Fibroblast of skin of right biceps (primary cell): Measurements from ENCODE around the gene RAET1G.
"Not testable (repeated sequence)": the region's sequence is repeated elsewhere in the genome, so short reads cannot be mapped to it uniquely, and the experiment has no call there.

Experiments used
- DNase-seq: peaks from one replicate; pipeline ENCODE4 v3.0.0-alpha.2; 2013

The RAET1G gene

GRCh38 chr6:149953390-149953789 lies 30.5 kb upstream of the RAET1G start:
- not testable (repeated sequence) for DNase-seq

GRCh38 chr6:149951626-149952025 lies 28.7 kb upstream of the RAET1G start:
- DNase-seq, result no peak

GRCh38 chr6:149951096-149951495 lies 28.2 kb upstream of the RAET1G start:
- no peak for DNase-seq

DNA sequence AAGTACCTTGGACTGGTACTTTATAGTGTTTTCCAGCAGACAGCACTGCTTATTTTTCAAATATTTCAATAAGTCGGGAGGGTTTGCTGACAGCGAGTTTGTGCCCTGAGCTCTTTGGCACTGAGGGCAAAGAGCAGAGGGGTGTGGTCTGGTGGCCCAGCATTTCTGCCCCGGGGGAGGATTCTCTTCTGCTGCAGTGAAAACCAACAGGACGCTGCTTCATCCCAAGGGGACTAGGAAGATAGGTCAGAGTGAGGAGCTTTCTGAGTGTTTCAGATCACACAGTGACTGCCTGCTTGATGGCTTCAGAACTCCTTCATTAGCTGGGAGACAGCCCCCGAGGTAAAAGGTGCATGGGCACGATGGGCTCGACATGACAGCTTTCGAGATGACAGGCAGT lies 27.5 kb upstream of the RAET1G start:
- no peak for DNase-seq

GRCh38 chr6:149948616-149949015 lies 25.7 kb upstream of the RAET1G start:
- DNase-seq, result no peak

- no peak for DNase-seq
Observed at GRCh38 chr6:149948011-149948410, 25.1 kb upstream of the RAET1G start.

GRCh38 chr6:149947533-149947932 lies 24.6 kb upstream of the RAET1G start:
- DNase-seq, result not testable (repeated sequence)

DNA sequence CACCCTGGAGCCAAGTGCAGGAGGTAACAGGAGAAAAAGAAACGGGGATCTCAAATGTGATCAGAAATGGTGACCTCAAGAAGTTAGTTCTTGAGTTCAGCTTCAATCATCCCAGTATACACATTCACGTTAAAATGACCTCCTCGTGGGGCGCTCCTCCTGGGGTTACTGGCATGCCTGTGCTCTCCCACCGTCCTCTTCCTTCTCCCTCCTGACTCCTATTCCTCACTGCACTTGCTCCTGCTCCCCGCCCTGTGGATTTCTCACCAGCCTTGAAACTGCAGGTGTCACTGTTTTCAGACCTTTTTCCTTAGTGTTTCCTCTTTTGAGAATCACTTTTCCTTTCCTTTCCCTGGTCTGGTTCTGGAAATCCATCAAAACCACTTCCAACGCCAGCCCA lies 23.7 kb upstream of the RAET1G start:
- DNase-seq, result not testable (repeated sequence)

DNA sequence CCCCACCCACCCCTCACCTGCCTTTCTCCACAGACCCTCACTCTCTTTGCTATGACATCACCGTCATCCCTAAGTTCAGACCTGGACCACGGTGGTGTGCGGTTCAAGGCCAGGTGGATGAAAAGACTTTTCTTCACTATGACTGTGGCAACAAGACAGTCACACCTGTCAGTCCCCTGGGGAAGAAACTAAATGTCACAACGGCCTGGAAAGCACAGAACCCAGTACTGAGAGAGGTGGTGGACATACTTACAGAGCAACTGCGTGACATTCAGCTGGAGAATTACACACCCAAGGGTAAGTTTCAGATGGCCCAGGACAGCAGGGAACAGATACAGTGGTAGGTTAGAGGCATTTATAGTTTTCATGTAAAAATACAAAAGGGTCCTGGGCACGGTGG lies 22.4 kb upstream of the RAET1G start:
- DNase-seq, result not testable (repeated sequence)

DNA sequence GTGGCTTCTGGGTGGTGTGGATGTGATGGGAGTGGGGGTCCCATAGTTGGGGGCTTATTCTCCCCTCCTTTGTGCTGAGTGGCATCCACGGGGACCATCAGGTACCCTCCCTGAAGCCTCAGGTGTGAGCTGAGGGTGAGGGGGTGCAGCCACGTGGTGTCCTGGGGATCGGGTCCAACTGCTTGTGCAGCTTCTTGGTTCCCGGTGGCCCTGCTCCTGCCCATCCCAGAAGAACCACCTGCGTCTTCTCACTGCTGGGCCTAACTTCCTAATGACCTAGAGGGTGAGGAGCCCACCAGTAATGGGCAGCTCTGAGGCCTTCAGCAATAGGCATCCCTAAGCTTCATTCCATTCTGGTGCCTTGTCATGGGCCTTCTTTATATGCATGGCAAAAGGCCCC lies 20.4 kb upstream of the RAET1G start:
- not testable (repeated sequence) for DNase-seq

DNA sequence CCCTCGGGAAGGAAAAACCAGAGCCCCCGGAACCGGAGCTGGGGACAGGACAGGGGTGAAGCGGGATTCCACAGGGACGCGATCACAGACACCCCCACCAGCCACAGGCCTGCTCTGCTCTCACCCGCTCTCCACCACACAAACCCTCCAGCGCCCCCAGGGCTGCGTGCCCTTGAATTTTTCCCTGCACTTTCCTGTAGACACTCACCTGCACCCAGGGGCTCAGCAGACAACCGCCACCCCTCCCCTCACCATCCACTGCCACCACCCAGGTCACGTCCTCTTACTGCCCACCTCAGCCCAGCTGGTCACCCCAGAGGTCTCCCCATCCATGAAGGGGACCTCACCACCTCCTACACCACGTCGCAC lies 19.5 kb upstream of the RAET1G start:
- no peak for DNase-seq

DNA sequence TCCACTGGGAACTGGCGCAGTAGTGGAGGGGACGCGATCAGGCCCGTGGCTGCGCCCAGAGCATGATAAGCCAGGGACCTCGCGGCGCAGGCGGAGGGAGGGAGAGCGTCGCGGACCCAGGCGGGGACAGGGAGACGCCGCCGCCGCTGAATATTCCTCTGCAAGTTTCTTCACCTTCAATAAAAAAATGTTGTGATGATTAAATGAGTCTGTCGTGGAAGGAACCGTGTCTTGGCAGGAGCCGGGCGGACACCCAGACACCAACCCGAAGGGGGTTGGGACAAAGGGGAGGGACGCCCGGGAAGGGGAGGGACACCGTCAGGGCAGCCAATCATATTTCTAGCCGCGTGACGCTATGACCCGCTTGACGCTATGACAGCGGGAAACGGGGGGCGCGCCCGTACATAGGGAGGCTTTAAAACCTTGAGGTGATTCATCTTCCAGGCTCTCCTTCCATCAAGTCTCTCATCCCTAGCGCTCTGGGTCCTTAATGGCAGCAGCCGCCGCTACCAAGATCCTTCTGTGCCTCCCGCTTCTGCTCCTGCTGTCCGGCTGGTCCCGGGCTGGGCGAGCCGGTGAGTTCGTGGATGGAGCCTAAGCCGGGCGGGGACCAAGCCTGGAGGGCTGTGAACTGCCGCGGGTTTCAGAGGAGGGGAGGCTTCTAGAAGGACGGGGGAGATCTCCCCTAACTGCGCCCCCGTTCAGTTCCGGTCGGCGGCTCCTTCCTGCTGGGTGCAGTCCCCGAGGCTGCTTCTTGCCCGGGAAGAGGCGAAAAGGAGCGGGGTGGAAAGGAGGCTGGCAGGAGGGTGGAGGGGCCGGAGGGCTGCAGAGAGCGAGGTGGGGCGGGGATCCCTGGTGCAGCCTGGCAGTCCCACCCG lies 18.9 kb upstream of the RAET1G start, which contains the start of gene ULBP2:
ULBP2 (plus strand) TSS at position 432 of the 878 bp plus-strand sequence; CDS start at position 491, 59 bp downstream.
- DNase-seq, result peak; percentile 98

- no peak for DNase-seq
Observed at GRCh38 chr6:149940672-149940982, 17.7 kb upstream of the RAET1G start.

DNA sequence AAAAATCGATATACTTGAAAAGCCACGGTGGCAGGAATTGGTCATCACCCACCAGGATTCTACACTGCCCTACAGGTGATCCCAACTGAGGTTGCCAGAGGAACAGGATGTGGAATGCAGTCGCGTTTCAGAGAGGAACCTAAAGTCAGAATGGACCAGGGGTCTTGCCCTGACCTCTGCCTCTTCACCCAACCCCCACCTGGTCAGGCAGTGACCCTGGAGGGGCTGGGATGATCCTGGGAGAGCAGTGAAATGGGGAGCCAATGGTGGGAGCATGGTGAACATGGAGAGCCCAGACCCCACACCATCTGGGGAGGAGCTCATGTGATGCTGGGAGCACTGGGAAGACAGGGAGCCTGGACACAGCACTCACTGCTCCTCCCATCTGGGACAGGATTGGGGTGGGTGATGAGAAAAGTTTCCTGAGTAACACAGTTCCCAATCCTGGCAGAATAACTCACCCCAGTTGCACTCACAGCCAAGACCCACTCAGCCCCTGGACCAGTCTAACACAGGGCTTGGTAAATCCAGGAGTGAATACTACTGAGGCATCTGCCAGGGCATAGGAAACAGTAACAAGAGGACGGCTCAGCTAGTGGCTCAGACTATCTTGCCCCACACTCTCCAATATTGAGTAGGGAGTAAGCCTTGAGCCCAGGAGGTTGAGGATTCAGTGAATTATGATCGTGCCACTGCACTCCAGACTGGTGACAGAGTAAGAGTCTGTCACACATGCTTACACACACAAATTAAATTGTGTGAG lies 17.2 kb upstream of the RAET1G start:
- DNase-seq, result no peak

DNA sequence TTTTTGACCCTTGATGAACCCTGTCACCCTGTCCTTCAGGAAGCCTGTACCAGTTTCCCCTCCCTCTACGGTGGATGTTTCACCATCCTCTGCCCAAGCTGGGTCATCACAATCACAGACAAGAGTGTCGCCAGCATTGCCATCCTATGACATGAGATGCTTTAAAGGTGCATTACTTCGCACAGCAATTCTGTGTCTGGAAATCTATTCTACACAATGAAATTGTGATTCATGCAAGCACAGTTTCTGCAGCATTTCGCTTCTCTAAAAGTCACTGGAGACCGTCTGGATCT lies 16.4 kb upstream of the RAET1G start:
- no peak for DNase-seq

DNA sequence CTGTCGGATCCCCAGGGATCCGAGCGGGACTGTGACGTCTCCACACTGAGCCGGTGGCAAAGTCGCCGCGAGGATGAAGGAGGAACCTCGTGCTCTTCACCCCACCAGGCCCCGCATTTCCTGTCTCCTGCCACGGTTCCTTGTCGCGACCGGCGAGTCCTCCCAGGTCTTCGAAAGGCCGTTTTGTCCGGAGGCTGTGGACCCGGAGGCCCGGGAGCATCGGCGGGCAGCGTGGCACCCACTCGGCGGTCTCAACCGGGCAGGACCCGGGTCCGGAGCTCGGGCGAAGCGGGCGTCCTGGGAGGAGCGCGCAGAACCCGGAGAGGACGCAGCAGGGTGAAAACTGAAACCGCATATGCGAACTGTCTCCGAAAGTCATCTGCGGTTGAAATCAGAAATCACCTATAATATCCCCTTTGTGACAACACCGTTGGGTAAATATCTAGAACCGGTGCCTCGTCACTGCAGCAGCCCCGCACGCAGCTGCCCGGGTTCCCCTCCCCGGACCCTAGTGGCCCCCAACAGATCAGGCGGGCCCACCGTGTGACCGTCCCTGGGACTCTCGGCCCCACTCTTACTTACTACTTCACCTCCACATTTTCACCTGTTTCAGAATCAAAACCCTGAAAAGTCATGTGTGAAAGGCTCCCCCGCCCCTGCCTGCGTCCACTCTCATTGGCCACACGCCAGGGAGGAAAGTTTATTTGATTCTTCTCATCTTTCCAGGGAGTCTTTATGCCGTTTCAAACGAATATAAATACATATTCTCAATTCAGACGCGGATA lies 15.8 kb upstream of the RAET1G start:
- no peak for DNase-seq

- not testable (repeated sequence) for DNase-seq
Observed at GRCh38 chr6:149938013-149938570, 15.2 kb upstream of the RAET1G start.

DNA sequence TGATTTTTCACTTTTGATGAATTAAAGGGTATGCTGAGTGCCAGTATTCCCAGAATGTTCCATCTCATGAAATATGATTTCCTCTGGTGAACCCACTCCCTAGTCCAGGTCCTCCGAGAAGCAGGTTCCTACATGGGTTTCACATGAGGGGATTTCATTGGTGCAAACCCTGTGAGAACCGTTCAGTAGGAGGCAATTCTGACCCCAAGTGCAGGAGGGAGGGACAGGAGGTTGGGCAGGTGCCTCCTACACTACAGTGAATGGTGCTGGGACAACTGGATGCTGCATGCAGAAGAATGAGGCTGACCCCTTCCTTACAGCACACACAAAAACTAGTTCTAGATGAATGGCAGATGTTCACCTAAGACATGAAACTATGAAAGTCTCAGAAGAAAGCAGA lies 13.8 kb upstream of the RAET1G start:
- no peak for DNase-seq

- no peak for DNase-seq
Observed at GRCh38 chr6:149935668-149936067, 12.7 kb upstream of the RAET1G start.

DNA sequence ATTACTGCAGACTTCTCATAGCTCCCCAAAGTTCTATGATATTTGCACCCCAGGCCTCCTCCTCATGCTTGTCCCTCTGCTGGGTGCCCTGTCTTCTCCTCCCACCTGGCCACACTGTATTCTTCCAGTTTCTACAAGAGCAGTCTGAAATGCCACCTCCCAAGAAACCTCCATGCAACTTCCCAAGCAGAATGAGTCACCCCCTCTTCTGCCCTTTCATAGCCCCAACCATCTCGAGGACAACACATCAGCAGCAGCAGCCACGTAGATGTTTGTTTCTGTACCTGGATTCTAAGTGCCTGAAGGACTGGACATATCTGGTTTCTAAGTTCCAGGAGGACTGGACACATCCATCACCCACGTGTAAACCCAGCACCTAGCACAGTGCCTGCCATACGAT lies 12.3 kb upstream of the RAET1G start:
- DNase-seq, result no peak

DNA sequence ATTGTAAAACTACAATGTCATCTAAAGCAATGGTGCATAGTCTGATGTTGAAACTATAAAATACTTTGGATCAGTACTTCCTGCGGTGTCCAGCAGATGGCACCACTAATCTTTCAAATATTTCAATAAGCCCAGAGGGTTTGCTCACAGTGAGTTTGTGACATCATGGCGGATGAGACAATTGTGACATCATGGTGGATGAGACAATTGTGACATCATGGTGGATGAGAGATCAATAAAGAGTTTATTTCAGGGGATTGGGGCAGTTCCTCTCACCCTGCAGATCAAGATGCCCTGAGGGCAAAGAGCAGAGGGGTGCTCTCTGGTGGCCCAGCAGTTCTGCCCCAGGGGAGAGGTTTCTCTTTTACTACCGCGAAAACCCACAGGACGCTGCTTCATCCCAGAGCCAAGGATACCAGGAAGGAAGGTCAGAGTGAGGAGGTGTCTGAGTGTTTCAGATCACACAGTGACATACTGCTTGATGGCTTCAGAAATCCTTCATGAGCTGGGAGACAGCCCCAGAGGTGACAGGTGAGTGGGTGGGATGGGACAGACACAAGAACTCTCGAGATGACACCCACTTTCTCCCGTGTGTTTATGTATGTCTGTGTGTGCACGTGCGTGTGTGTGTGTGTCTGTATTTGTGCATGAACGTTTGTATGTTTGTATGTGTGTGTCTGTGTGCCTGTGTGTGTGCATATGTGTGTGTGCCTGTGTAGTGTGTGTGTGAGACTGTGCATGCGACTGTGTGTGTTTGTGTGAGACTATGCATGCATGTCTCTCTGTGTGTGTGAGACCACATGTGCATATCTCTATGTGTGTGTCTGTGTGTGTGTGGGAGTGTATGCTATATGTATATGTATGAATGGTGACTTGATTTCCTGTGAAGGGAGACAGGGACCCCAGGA lies 11.6 kb upstream of the RAET1G start:
- DNase-seq, result peak; percentile 73

DNA sequence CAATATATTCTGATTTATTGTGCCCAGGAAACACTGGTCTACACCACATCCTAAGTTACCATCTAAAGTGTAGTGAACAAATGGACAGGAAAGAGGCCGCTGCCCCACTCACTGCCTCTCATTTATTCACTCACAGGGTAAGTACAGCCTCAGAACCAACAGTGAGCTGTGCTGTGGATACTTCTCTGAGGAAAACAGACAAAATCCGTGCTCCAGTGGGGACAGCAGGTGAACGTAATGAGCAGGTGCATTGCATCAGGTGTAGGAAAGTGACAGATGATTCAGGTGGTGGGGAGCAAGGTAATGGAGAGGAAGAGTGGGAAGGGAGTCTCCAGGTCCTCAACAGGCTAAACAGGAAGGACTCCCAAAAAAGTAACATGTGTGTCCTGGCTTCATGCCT lies 10.5 kb upstream of the RAET1G start:
- no peak for DNase-seq
